Measurements from ENCODE around the gene HELQ.
"Not testable (repeated sequence)": the region's sequence is repeated elsewhere in the genome, so short reads cannot be mapped to it uniquely, and the experiment has no call there.

Gene HELQ

GRCh38 chr4:83455281-83456183 is at the start of gene HELQ, which contains the start of gene MRPS18C:
Gene HELQ (minus strand): TSS chr4:83455823. CDS start chr4:83455693, 130 bp downstream.
Gene MRPS18C (plus strand): TSS chr4:83456058. CDS start chr4:83456078, 20 bp downstream.
- DNase-seq = peak; percentile 99

GRCh38 chr4:83504996-83505395 is 49.4 kb upstream of the HELQ start:
- DNase-seq = no peak

- no peak for DNase-seq
These were observed 48.9 kb upstream of the HELQ start for GRCh38 chr4:83504503-83504902.

GRCh38 chr4:83503974-83504373 is 48.4 kb upstream of the HELQ start:
- no peak for DNase-seq

- DNase-seq = not testable (repeated sequence)
These were observed 46.0 kb upstream of the HELQ start for GRCh38 chr4:83501671-83502070.

GRCh38 chr4:83498187-83498586 is 42.6 kb upstream of the HELQ start:
- DNase-seq = no peak

GRCh38 chr4:83496085-83496917 is 40.7 kb upstream of the HELQ start:
- not testable (repeated sequence) for DNase-seq

GRCh38 chr4:83490876-83491450 is 35.3 kb upstream of the HELQ start:
- peak; percentile 10 for DNase-seq

- no peak for DNase-seq
These were observed 34.2 kb upstream of the HELQ start for GRCh38 chr4:83489711-83490326.

- DNase-seq = no peak
These were observed 31.0 kb upstream of the HELQ start for GRCh38 chr4:83486457-83487129.

GRCh38 chr4:83484500-83485461 is 29.2 kb upstream of the HELQ start, which contains the start of gene ABRAXAS1:
Gene ABRAXAS1 (minus strand): TSS chr4:83485100. CDS start chr4:83485072, 28 bp downstream.
- DNase-seq = peak; percentile 95

GRCh38 chr4:83473966-83474365 is 18.3 kb upstream of the HELQ start:
- no peak for DNase-seq

- DNase-seq = no peak
These were observed 17.8 kb upstream of the HELQ start for GRCh38 chr4:83473423-83473822.

- no peak for DNase-seq
These were observed 520 bp upstream of the HELQ start for GRCh38 chr4:83456184-83456501.

- no peak for DNase-seq
These were observed 937 bp downstream of the HELQ start for GRCh38 chr4:83454686-83455085.

- DNase-seq = no peak
These were observed 6.6 kb downstream of the HELQ start for GRCh38 chr4:83449009-83449408.

GRCh38 chr4:83440899-83441298 is 14.7 kb downstream of the HELQ start:
- DNase-seq = no peak

- DNase-seq = no peak
These were observed 15.3 kb downstream of the HELQ start for GRCh38 chr4:83440148-83440814.

GRCh38 chr4:83438719-83439118 is 16.9 kb downstream of the HELQ start:
- no peak for DNase-seq

GRCh38 chr4:83436680-83437079 is 18.9 kb downstream of the HELQ start:
- DNase-seq = no peak

Data from GDM1 (cell line).